Breast epithelium (tissue), 4 donors: Measurements from ENCODE around the gene OSTC. TPM values are rescaled to one million over a fixed set of nuclear protein-coding genes. Genes with fewer than 3 reads are reported as not detected.

ENCODE experiments used
- DNase-seq, 2 donors: peaks; one replicate each; pipeline ENCODE4 v3.0.0-alpha.2; 2019; ENCODE audit warnings: low spot score in 2 of 2
- H3K27ac ChIP-seq, 2 donors: fragments of 200-600 bp; sonication (generic) in 1 of 2; one replicate each; pipeline ENCODE4 v1.5.1; 2016 to 2019; ENCODE audit warnings: mild to moderate bottlenecking in 1 of 2
- H3K27me3 ChIP-seq, 2 donors: fragments of 200-600 bp; sonication (generic) in 1 of 2; one replicate each; pipeline versions ENCODE4 v1.5.1 to v1.6.0; 2017 to 2019; ENCODE audit warnings: control low read depth in 1 of 2, mild to moderate bottlenecking in 1 of 2
- H3K36me3 ChIP-seq: fragments of 200-600 bp; one replicate; pipeline ENCODE4 v1.5.1; 2019
- H3K4me1 ChIP-seq, 2 donors: fragments of 200-600 bp; sonication (generic); one replicate each; pipeline ENCODE4 v1.5.1; 2016 to 2019; ENCODE audit warnings: control low read depth in 1 of 2
- H3K4me3 ChIP-seq, 3 donors: fragments of 200-600 bp; sonication (generic); 1 replicate in 2 of 3; 2 replicates in 1 of 3; pipeline ENCODE4 v1.5.1; 2016 to 2019; ENCODE audit warnings: mild to moderate bottlenecking in 3 of 3, moderate library complexity in 2 of 3
- H3K9me3 ChIP-seq, 2 donors: fragments of 200-600 bp; sonication (generic) in 1 of 2; one replicate each; pipeline ENCODE4 v1.5.1; 2016 to 2019; ENCODE audit warnings: control low read depth in 1 of 2
- CTCF ChIP-seq, 3 donors: fragments of 450-650 bp; IDR thresholded peaks; one replicate each; pipeline ENCODE4 v1.5.1; 2016 to 2017; ENCODE audit warnings: antibody characterized with exemption in 3 of 3, mild to moderate bottlenecking in 3 of 3, moderate library complexity in 3 of 3
- POLR2A ChIP-seq: fragments of 450-650 bp; IDR thresholded peaks from one replicate; pipeline ENCODE4 v1.6.1; 2016; ENCODE audit warnings: antibody characterized with exemption, mild to moderate bottlenecking, moderate library complexity
- POLR2AphosphoS5 ChIP-seq, 3 donors: sonication (generic); formaldehyde crosslinking; IDR thresholded peaks; one replicate each; pipeline ENCODE4 v1.6.1; 2017; ENCODE audit warnings: antibody characterized with exemption in 3 of 3
- intact Hi-C: fragments of 100-400 bp; cut with DNase I; formaldehyde crosslinking; loops from one replicate; pipeline ENCODE4 v1.15.1; 2023; ENCODE audit warnings: low total_unique reads
- total RNA-seq, 3 donors: library from RNA; depleted of rRNA; stranded (reverse); fragments of >200 nt; gene quantifications; one replicate each; pipeline ENCODE4 v1.1.0, GENCODE V29; 2016

Gene OSTC
- total RNA-seq, 3 donors from 2014 or later: 53.4 to 84.6 (median 63.1) TPM

GRCh38 chr4:108683479-108683878, 33.1 kb downstream of the OSTC start:
- H3K27me3 ChIP-seq: no peaks in the 10 kb centered on the region
- no peaks in the 10 kb centered on the region for H3K36me3 ChIP-seq
- no peak overlapping the region for H3K4me3 ChIP-seq
- no peak for DNase-seq
- no peaks in the 10 kb centered on the region for H3K9me3 ChIP-seq
- intact Hi-C loops: no loop called here
- TF ChIP-seq POLR2A (no peak), POLR2AphosphoS5 (IDR thresholded peaks at IDR 0.05) (no peak), CTCF (IDR thresholded peaks at IDR 0.05) (no peak)
- H3K27ac ChIP-seq: no peak overlapping the region
- H3K4me1 ChIP-seq: no peaks in the 10 kb centered on the region

DNA sequence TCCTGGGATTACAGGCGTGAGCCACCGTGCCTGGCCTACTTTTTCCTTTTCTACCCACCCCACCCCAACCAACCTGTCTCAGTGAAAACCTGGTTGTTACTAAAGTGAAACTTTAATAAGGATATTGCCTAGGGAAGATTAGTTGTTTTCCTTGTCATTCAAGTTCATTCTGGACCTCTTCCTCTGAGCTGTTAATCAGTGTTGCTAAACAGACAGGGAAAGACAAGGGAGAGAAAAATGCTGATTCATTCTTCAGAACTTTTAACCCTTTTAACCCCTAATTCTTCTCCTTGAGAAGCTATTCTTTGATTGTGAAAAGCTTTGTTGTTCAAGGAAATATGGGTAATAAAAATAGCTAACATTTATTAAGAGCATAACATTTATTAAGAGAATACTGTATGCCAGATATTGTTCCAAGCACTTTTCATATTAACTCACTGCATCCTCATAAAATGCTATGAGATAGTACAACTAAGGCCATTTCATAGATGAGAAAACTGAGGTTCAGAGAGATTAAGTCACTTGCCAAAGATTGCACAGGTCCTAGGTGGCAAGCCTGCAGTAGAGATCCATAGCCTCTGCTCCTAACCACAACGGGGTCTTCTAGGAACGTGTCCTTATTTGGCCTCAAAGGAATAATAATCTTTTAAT, 34.8 kb downstream of the OSTC start:
- intact Hi-C loops: no loop called here
- Histone ChIP-seq H3K4me3 (no peak overlapping the region), H3K9me3 (no peaks in the 10 kb centered on the region), H3K27me3 (no peaks in the 10 kb centered on the region), H3K36me3 (no peaks in the 10 kb centered on the region), H3K4me1 (no peaks in the 10 kb centered on the region), H3K27ac (no peak overlapping the region)
- no peak for TF ChIP-seq POLR2A
- TF ChIP-seq CTCF (IDR thresholded peaks at IDR 0.05): no peak
- TF ChIP-seq POLR2AphosphoS5 (IDR thresholded peaks at IDR 0.05): no peak
- no peak for DNase-seq

DNA sequence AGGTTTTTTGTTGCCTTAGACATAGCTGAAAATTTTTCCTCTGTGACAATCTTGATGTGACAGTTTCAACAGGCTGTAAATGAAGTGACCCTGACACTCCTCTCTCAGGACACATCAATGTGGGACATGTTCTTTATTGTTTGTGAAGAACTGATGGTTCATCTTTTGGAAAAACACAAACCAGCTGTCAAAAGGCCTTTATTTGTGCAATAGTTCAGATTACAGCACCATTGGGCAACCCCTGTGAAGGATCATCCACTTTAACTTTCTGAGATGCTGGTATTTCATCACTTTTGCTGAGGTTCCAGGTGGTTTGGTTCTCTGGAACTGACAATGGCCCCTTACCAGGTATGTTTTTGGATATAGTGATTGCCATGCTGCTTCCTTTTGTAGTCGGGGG, 40.3 kb downstream of the OSTC start:
- H3K36me3 ChIP-seq: no peaks in the 10 kb centered on the region
- no peaks in the 10 kb centered on the region for H3K27me3 ChIP-seq
- TF ChIP-seq POLR2AphosphoS5 (IDR thresholded peaks at IDR 0.05): no peak
- TF ChIP-seq CTCF (IDR thresholded peaks at IDR 0.05): no peak
- no peak for TF ChIP-seq POLR2A
- intact Hi-C loops: no loop called here
- H3K9me3 ChIP-seq: no peaks in the 10 kb centered on the region
- no peaks in the 10 kb centered on the region for H3K4me1 ChIP-seq
- H3K4me3 ChIP-seq: no peak overlapping the region
- no peak overlapping the region for H3K27ac ChIP-seq
- no peak for DNase-seq

DNA sequence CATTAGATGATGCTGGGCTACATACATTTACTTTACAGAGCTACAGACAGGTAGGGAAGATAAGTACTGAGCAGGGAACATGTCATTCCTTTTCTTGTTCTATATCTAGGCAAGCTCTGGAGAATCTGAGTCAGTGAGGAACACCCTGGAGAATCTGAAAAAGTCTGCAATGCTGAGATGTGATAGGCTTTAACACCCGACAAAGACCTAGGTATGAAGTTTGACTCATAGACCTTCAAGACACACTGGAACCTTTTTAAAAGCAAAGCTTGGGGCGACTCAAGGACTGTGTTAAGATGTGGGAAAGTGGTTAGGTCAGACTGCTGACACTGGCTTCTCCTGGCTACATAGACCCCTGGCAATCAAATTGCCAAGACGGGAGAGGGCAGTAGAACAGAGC, 42.8 kb downstream of the OSTC start:
- H3K27ac ChIP-seq: no peak overlapping the region
- TF ChIP-seq POLR2A (no peak), POLR2AphosphoS5 (IDR thresholded peaks at IDR 0.05) (no peak), CTCF (IDR thresholded peaks at IDR 0.05) (no peak)
- H3K4me3 ChIP-seq: no peak overlapping the region
- no peaks in the 10 kb centered on the region for H3K4me1 ChIP-seq
- H3K27me3 ChIP-seq: no peaks in the 10 kb centered on the region
- no peaks in the 10 kb centered on the region for H3K36me3 ChIP-seq
- no peak for DNase-seq
- intact Hi-C loops: no loop called here
- no peaks in the 10 kb centered on the region for H3K9me3 ChIP-seq

DNA sequence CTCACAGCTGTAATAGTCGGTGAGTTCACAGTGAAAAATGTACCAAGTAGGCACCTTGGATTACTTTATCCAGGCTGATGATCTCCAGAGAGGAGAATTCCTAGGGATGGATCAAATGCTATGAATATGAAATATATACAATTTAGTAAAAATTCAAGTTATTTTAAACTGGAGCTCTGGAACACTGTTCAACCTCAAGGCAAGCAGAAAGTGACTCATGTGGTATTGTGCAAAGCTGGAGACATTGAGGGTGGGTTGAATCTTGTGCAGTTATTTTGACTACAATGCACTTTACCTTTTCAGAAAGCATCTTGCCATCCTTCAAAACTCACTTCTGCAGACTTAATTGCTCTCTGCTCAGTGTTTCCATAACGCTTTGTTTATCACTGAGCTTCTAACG, 43.4 kb downstream of the OSTC start:
- TF ChIP-seq CTCF (IDR thresholded peaks at IDR 0.05): no peak
- no peak for TF ChIP-seq POLR2A
- Histone ChIP-seq H3K4me1 (no peaks in the 10 kb centered on the region), H3K4me3 (no peak overlapping the region), H3K27me3 (no peaks in the 10 kb centered on the region), H3K9me3 (no peaks in the 10 kb centered on the region), H3K27ac (no peak overlapping the region), H3K36me3 (no peaks in the 10 kb centered on the region)
- intact Hi-C loops: no loop called here
- no peak for DNase-seq
